CD4-positive, alpha-beta memory T cell (primary cell): ENCODE measurements around the gene DAB1. TPM values are rescaled to one million over a fixed set of nuclear protein-coding genes. Genes with fewer than 3 reads are reported as not detected.
A peak's percentile ranks its signal among the peaks of the same experiment; 100 is the strongest.

ENCODE experiments used
- CTCF ChIA-PET: fragments of 350-600 bp; sonication (Branson Sonifier 250); formaldehyde crosslinking; loops from one replicate; lab custom pipeline; 2021; ENCODE audit warnings: inconsistent platforms; ENCODE audit not compliant: partially characterized antibody; lab: Charles Lee
- POLR2A ChIA-PET: fragments of 350-600 bp; sonication (Branson Sonifier 250); formaldehyde crosslinking; loops from one replicate; lab custom pipeline; 2021; ENCODE audit not compliant: partially characterized antibody; lab: Charles Lee
- DNase-seq, 5 donors: peaks; one replicate each; pipeline versions ENCODE4 v3.0.0 to v3.0.0-alpha.2; 2020 to 2022; ENCODE audit warnings: mixed read lengths in 1 of 5
- H3K27ac ChIP-seq: one replicate; pipeline ENCODE4 v1.7.0; 2013; ENCODE audit warnings: low read depth, low read length
- H3K27me3 ChIP-seq: 2 replicates; pipeline ENCODE4 v1.7.0; 2013; ENCODE audit warnings: mild to moderate bottlenecking, low read length, moderate library complexity; ENCODE audit not compliant: insufficient read depth
- H3K36me3 ChIP-seq: 2 replicates; pipeline ENCODE4 v1.7.0; 2013; ENCODE audit warnings: mild to moderate bottlenecking, low read length, moderate library complexity; ENCODE audit not compliant: insufficient read depth
- H3K4me1 ChIP-seq: 2 replicates; pipeline ENCODE4 v1.7.0; 2013; ENCODE audit warnings: mild to moderate bottlenecking, low read length, moderate library complexity; ENCODE audit not compliant: insufficient read depth
- H3K4me3 ChIP-seq, 2 donors: one replicate each; pipeline ENCODE4 v1.7.0; 2013; ENCODE audit warnings: low read length in 2 of 2, mild to moderate bottlenecking in 1 of 2
- H3K9me3 ChIP-seq, 2 donors: one replicate each; pipeline ENCODE4 v1.7.0; 2013; ENCODE audit warnings: low read length in 2 of 2, control low read depth in 1 of 2; ENCODE audit not compliant: control insufficient read depth in 1 of 2
- H3K27ac Mint-ChIP-seq, 7 donors: one replicate each; pipeline ENCODE4 v1.8.0; 2020 to 2021; ENCODE audit warnings: mixed read lengths in 7 of 7, mild to moderate bottlenecking in 6 of 7, inconsistent platforms in 3 of 7, moderate library complexity in 3 of 7
- H3K27me3 Mint-ChIP-seq, 2 donors: one replicate each; pipeline ENCODE4 v1.8.0; 2020 to 2021; ENCODE audit warnings: mixed read lengths in 2 of 2
- H3K36me3 Mint-ChIP-seq, 2 donors: one replicate each; pipeline ENCODE4 v1.8.0; 2020 to 2021; ENCODE audit warnings: mixed read lengths in 2 of 2, inconsistent platforms in 1 of 2, mild to moderate bottlenecking in 1 of 2
- H3K4me1 Mint-ChIP-seq, 4 donors: one replicate each; pipeline ENCODE4 v1.8.0; 2020 to 2021; ENCODE audit warnings: mixed read lengths in 4 of 4, mild to moderate bottlenecking in 1 of 4
- H3K4me3 Mint-ChIP-seq, 8 donors: one replicate each; pipeline ENCODE4 v1.8.0; 2020 to 2021; ENCODE audit warnings: mixed read lengths in 8 of 8, mild to moderate bottlenecking in 7 of 8, moderate library complexity in 6 of 8, inconsistent platforms in 3 of 8
- H3K9me3 Mint-ChIP-seq, 8 donors: one replicate each; pipeline ENCODE4 v1.8.0; 2020 to 2021; ENCODE audit warnings: mixed read lengths in 8 of 8, mild to moderate bottlenecking in 5 of 8, inconsistent platforms in 3 of 8, moderate library complexity in 1 of 8
- intact Hi-C: fragments of 100-400 bp; cut with micrococcal nuclease; formaldehyde crosslinking; loops from one replicate; pipeline ENCODE4 v1.15.1; 2023
- polyA plus RNA-seq, 2 donors: library from polyadenylated mRNA; unstranded; fragments of 300-500 nt; fragmentation: Illumina TruSeq; gene quantifications; one replicate each; pipeline ENCODE4 v1.2.3, GENCODE V29; 2021
- total RNA-seq, 2 experiments: library from RNA; stranded (reverse); gene quantifications; one replicate each; pipeline ENCODE4 v1.2.3, GENCODE V29; 2021

Gene DAB1
- total and polyA plus RNA-seq, 4 experiments from 2014 or later: 1.5 to 3.9 (median 3.2) TPM

DNA sequence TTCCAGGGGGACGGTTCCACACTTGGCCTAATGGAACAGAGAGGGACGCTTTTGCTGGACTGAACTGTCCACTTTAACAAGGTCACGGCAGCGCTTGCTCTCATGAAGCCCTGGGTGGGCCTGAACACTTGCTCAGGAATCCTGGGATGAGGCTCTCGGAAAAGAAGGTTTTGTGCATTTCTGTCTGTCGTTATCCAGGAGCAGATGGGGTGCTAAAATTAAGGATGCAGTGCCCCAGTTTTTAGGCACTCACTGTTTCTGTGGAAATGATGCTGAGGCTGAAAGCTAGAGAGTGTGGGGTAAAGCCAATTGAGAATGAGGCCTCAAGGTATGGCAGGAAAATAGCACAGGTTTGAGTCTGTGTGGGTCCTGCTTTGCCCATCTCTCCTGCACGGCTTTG is 111.0 kb downstream of the DAB1 start:
- Histone ChIP-seq H3K27ac (no peak overlapping the region), H3K9me3 (no peaks in the 10 kb centered on the region), H3K4me1 (peaks cover 9% of the 10 kb centered on the region), H3K4me3 (no peak overlapping the region), H3K27me3 (no peaks in the 10 kb centered on the region), H3K36me3 (no peaks in the 10 kb centered on the region)
- H3K27ac Mint-ChIP-seq: no peak overlapping the region
- intact Hi-C loops: no loop called here
- ChIA-PET CTCF (no interaction called here), POLR2A (no interaction called here)
- H3K4me3 Mint-ChIP-seq: no peak overlapping the region
- H3K4me1 Mint-ChIP-seq: peaks cover 10 to 18% (median 13%) of the 10 kb centered on the region in 4 donors
- DNase-seq: no peak
- peaks cover 0 to 2% (median 0%) of the 10 kb centered on the region in 8 donors for H3K9me3 Mint-ChIP-seq
- H3K27me3 Mint-ChIP-seq: no peaks in the 10 kb centered on the region
- H3K36me3 Mint-ChIP-seq: no peaks in the 10 kb centered on the region

DNA sequence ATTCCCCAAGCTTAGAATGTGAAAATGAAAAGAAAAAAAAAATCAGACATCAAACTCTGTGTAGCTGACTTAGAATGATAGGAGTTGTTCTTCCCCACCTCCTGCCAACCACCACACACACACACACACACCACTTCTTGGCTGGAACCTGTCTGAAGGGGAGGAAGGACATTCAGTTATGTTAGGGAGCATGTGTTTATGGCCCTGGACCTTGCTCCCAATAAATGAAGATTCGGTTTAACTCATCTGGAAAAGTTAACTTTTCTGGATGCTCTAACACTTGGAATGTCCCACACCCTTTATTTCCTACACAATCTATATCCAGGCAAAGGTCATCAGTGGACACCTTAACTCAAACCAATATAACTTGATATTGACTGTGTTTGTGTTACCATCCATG is 112.4 kb downstream of the DAB1 start:
- intact Hi-C loops: no loop called here
- ChIA-PET CTCF (no interaction called here), POLR2A (no interaction called here)
- DNase-seq: no peak
- H3K36me3 Mint-ChIP-seq: no peaks in the 10 kb centered on the region
- peak overlapping the region in 1 of 7 donors; percentile 54 for H3K27ac Mint-ChIP-seq
- peaks cover 23% of the 10 kb centered on the region for H3K4me1 ChIP-seq
- peaks cover 22 to 33% (median 24%) of the 10 kb centered on the region in 4 donors for H3K4me1 Mint-ChIP-seq
- H3K27ac ChIP-seq: no peak overlapping the region
- no peaks in the 10 kb centered on the region for H3K27me3 ChIP-seq
- H3K9me3 Mint-ChIP-seq: peaks cover 0 to 6% (median 3%) of the 10 kb centered on the region in 8 donors
- H3K4me3 Mint-ChIP-seq: no peak overlapping the region
- no peaks in the 10 kb centered on the region for H3K36me3 ChIP-seq
- H3K4me3 ChIP-seq: no peak overlapping the region
- H3K27me3 Mint-ChIP-seq: no peaks in the 10 kb centered on the region
- H3K9me3 ChIP-seq: no peaks in the 10 kb centered on the region

- intact Hi-C loops: no loop called here
- Mint-ChIP-seq H3K4me3 (no peak overlapping the region), H3K27me3 (no peaks in the 10 kb centered on the region), H3K9me3 (peaks cover 0 to 6% (median 3%) of the 10 kb centered on the region in 8 donors), H3K36me3 (no peaks in the 10 kb centered on the region), H3K4me1 (peaks cover 22 to 37% (median 26%) of the 10 kb centered on the region in 4 donors), H3K27ac (no peak overlapping the region)
- Histone ChIP-seq H3K27me3 (no peaks in the 10 kb centered on the region), H3K27ac (no peak overlapping the region), H3K36me3 (no peaks in the 10 kb centered on the region), H3K4me3 (no peak overlapping the region), H3K4me1 (peaks cover 27% of the 10 kb centered on the region), H3K9me3 (no peaks in the 10 kb centered on the region)
- DNase-seq: no peak
- CTCF ChIA-PET: interaction anchor here (1.1 kb wide), 1 partner anchor 8 kb away, joined by 3 read pairs; no protein-coding TSS in a partner anchor
- POLR2A ChIA-PET: no interaction called here
Measured at GRCh38 chr1:57311006-57311405, 112.9 kb downstream of the DAB1 start.

DNA sequence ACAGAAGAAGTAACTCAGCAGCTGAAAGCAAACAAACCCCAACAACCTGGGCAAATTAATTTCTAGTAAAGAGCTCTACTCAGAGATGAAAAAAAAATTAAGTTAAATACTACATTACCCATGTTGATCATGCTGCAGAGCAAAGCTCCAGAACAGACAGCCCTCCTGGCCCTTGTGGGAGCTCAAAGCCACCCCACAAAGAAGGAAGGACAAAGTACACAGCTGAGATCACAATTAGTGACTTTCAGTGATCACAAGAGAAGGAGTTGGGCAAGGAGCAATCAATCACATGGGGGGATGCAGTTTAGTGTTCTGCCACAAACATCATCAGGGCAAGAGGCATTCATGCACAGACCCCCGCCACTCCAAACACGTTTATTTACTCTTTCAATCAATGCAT is 114.2 kb downstream of the DAB1 start:
- Histone ChIP-seq H3K27ac (no peak overlapping the region), H3K4me3 (no peak overlapping the region), H3K4me1 (peaks cover 33% of the 10 kb centered on the region), H3K27me3 (no peaks in the 10 kb centered on the region), H3K9me3 (no peaks in the 10 kb centered on the region), H3K36me3 (no peaks in the 10 kb centered on the region)
- H3K4me3 Mint-ChIP-seq: no peak overlapping the region
- H3K9me3 Mint-ChIP-seq: peaks cover 0 to 6% (median 2%) of the 10 kb centered on the region in 8 donors
- H3K4me1 Mint-ChIP-seq: peaks cover 28 to 47% (median 30%) of the 10 kb centered on the region in 4 donors
- intact Hi-C loops: no loop called here
- no peaks in the 10 kb centered on the region for H3K27me3 Mint-ChIP-seq
- POLR2A ChIA-PET: no interaction called here
- CTCF ChIA-PET: interaction anchor here (0.5 kb wide), 1 partner anchor 123 kb away, joined by 3 read pairs; no protein-coding TSS in a partner anchor
- H3K27ac Mint-ChIP-seq: peak overlapping the region in 1 of 7 donors; percentile 79
- no peak for DNase-seq
- H3K36me3 Mint-ChIP-seq: no peaks in the 10 kb centered on the region

- Histone ChIP-seq H3K27me3 (no peaks in the 10 kb centered on the region), H3K9me3 (no peaks in the 10 kb centered on the region), H3K36me3 (no peaks in the 10 kb centered on the region), H3K4me1 (peaks cover 33% of the 10 kb centered on the region), H3K4me3 (no peak overlapping the region), H3K27ac (peak overlapping the region; percentile 8)
- peak; percentile 83 to 94 (median 92) for DNase-seq
- Mint-ChIP-seq H3K4me1 (peaks cover 28 to 53% (median 32%) of the 10 kb centered on the region in 4 donors), H3K27me3 (peaks cover 0 to 2% of the 10 kb centered on the region in 2 donors), H3K4me3 (peak overlapping the region; percentile 52 to 85 (median 77)), H3K36me3 (no peaks in the 10 kb centered on the region), H3K9me3 (peaks cover 0 to 6% (median 2%) of the 10 kb centered on the region in 8 donors), H3K27ac (peak overlapping the region; percentile 59 to 95 (median 88))
- intact Hi-C loops: no loop called here
- CTCF ChIA-PET: interaction anchor here (1.2 kb wide), 1 partner anchor 11 kb away, joined by 4 read pairs; no protein-coding TSS in a partner anchor
- POLR2A ChIA-PET: interaction anchor here (1.1 to 1.2 kb wide), 2 partner anchors 9 to 11 kb away, joined by 7 to 9 read pairs; no protein-coding TSS in a partner anchor
Measured at GRCh38 chr1:57307392-57308170, 116.3 kb downstream of the DAB1 start.

GRCh38 chr1:57304591-57304990 is 119.3 kb downstream of the DAB1 start:
- ChIA-PET CTCF (no interaction called here), POLR2A (no interaction called here)
- peaks cover 0 to 7% of the 10 kb centered on the region in 2 donors for H3K36me3 Mint-ChIP-seq
- no peak for DNase-seq
- H3K4me3 ChIP-seq: no peak overlapping the region
- peaks cover 0 to 2% of the 10 kb centered on the region in 2 donors for H3K27me3 Mint-ChIP-seq
- peak overlapping the region in 3 of 8 donors; percentile 5 to 64 (median 39) for H3K4me3 Mint-ChIP-seq
- H3K4me1 ChIP-seq: peaks cover 33% of the 10 kb centered on the region
- no peaks in the 10 kb centered on the region for H3K36me3 ChIP-seq
- H3K9me3 Mint-ChIP-seq: peaks cover 0 to 6% (median 2%) of the 10 kb centered on the region in 8 donors
- no peak overlapping the region for H3K27ac ChIP-seq
- H3K27me3 ChIP-seq: no peaks in the 10 kb centered on the region
- H3K27ac Mint-ChIP-seq: peak overlapping the region in 1 of 7 donors; percentile 61
- H3K4me1 Mint-ChIP-seq: peaks cover 22 to 46% (median 27%) of the 10 kb centered on the region in 4 donors
- intact Hi-C loops: no loop called here
- H3K9me3 ChIP-seq: no peaks in the 10 kb centered on the region

DNA sequence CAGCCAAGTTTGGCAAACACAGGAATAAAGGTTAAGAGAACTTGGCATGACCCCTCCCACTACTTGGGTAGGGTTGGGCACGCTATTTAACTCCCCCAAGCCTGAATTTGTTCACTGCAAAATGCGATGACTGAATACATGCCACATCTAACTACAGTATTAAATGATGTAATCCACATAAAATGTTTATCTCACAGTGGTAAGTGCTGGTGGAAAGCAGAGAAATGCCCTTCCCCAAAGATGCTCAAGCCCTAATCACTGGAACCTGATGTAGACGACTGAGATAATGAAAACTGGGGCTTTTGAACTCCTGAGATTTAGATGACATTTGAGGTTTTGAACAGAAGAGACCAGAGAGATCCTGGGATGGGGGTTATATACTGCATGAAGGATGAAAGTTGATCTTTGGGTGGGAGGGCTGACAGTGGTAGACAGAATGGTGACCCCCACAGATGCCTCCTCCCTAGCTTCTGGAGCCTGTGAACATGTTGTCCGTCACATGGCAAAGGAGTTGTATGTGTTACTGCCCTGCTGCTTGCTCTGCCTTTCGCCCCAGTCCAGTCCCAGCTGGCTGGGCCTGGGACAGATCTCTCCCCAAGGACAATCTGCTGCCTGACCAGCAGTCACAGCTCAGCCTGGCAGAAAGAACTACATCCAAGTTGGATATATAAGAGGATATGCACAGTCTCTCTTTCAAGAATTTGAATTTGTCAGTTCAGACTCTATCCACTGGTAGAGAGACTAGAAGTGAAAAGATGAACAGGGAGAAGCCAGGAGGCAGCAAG is 120.9 kb downstream of the DAB1 start:
- ChIA-PET POLR2A (no interaction called here), CTCF (no interaction called here)
- H3K27me3 Mint-ChIP-seq: peaks cover 0 to 2% of the 10 kb centered on the region in 2 donors
- H3K4me3 Mint-ChIP-seq: peak overlapping the region in 2 of 8 donors; percentile 17 to 39
- Histone ChIP-seq H3K9me3 (no peaks in the 10 kb centered on the region), H3K27ac (no peak overlapping the region), H3K4me1 (peaks cover 25% of the 10 kb centered on the region), H3K4me3 (no peak overlapping the region), H3K36me3 (no peaks in the 10 kb centered on the region), H3K27me3 (no peaks in the 10 kb centered on the region)
- H3K9me3 Mint-ChIP-seq: peaks cover 0 to 6% (median 1%) of the 10 kb centered on the region in 8 donors
- intact Hi-C loops: no loop called here
- DNase-seq: no peak
- H3K4me1 Mint-ChIP-seq: peaks cover 20 to 36% (median 21%) of the 10 kb centered on the region in 4 donors
- peak overlapping the region in 1 of 7 donors; percentile 16 for H3K27ac Mint-ChIP-seq
- peaks cover 0 to 7% of the 10 kb centered on the region in 2 donors for H3K36me3 Mint-ChIP-seq
